ENCODE data around the gene CHST8. TPM values are rescaled to one million over a fixed set of nuclear protein-coding genes. Genes with fewer than 3 reads are reported as not detected.

The CHST8 gene
- total RNA-seq, 1 donor from 2014 or later, result not detected

DNA sequence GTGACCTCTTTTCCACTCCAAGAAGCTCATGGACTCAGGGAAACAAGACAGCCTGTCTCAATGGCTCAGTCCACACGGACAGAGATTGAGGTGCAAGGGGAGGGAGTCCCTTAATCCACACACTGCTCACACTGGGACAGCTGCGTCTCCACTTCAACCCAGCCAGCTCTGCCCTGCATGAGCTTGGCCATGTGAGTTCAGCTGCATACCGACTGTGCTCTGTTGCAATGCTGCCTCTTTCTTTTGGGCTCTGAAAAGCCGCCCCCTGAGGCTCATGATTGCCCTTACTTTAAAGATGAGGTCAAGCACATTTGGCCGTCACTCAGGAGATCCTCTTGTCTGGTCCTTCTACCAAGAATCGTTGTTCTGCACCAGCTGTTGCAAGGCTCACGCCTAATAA, 110.1 kb downstream of the CHST8 start:
- Histone ChIP-seq H3K4me3 (ENCODE audit: low read depth, low read length) (no peak overlapping the region), H3K27me3 (ENCODE audit: control insufficient read depth, insufficient read depth, low read length) (no peaks in the 10 kb centered on the region), H3K36me3 (ENCODE audit: control insufficient read depth, insufficient read depth, low read length) (no peaks in the 10 kb centered on the region)
- no peak for DNase-seq (ENCODE audit: low read depth)
- TF ChIP-seq, protein P1, sequence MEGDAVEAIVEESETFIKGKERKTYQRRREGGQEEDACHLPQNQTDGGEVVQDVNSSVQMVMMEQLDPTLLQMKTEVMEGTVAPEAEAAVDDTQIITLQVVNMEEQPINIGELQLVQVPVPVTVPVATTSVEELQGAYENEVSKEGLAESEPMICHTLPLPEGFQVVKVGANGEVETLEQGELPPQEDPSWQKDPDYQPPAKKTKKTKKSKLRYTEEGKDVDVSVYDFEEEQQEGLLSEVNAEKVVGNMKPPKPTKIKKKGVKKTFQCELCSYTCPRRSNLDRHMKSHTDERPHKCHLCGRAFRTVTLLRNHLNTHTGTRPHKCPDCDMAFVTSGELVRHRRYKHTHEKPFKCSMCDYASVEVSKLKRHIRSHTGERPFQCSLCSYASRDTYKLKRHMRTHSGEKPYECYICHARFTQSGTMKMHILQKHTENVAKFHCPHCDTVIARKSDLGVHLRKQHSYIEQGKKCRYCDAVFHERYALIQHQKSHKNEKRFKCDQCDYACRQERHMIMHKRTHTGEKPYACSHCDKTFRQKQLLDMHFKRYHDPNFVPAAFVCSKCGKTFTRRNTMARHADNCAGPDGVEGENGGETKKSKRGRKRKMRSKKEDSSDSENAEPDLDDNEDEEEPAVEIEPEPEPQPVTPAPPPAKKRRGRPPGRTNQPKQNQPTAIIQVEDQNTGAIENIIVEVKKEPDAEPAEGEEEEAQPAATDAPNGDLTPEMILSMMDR (IDR thresholded peaks at IDR 0.05; ENCODE audit: insufficient read depth, low read length, poor library complexity, severe bottlenecking), result no peak

DNA sequence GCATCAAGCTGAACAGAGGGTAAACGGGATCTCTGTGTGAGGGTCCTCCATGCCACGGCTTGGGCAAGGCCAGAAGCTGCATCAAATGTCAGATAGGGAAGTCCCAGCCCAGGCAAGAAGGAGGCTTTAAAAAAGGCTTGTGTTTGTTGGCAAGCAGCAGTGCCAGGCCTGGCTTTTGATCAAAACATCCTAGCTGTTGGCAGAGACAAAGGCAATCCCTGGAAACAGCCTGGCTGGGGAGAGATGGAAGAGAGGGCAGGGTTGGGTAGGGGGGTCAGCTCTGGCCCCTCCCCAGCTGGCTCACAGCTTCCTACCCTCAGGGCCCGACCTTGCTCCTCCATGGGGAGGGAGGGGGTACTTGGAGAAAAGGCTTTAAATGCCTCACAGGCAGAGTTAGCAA, 113.2 kb downstream of the CHST8 start:
- Histone ChIP-seq H3K27me3 (ENCODE audit: control insufficient read depth, insufficient read depth, low read length) (no peaks in the 10 kb centered on the region), H3K36me3 (ENCODE audit: control insufficient read depth, insufficient read depth, low read length) (no peaks in the 10 kb centered on the region), H3K4me3 (ENCODE audit: low read depth, low read length) (no peak overlapping the region)
- DNase-seq (ENCODE audit: low read depth), result no peak
- TF ChIP-seq, protein P1 (IDR thresholded peaks at IDR 0.05; ENCODE audit: insufficient read depth, low read length, poor library complexity, severe bottlenecking), result no peak

DNA sequence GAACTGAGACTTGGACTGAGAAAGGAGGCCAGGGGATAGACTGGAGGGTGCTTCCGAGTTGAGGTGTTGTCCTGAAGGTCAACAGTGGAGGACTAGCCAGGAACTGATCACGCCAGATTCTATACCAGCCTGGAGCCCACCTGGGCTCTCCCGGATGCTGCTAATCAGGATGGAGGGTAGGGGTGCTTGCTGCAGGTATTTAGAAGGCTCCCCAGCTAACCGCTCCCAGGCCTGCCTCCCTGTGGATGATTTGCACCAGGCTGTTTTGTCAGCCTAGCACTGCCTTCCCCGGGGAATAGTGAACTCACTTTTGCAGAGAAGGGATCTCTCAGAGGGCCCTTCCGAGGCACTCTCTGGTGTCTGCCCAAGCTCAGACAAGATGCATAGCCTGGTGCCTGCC, 114.4 kb downstream of the CHST8 start:
- no peaks in the 10 kb centered on the region for H3K36me3 ChIP-seq (ENCODE audit: control insufficient read depth, insufficient read depth, low read length)
- H3K27me3 ChIP-seq (ENCODE audit: control insufficient read depth, insufficient read depth, low read length), result no peaks in the 10 kb centered on the region
- TF ChIP-seq, protein P1 (IDR thresholded peaks at IDR 0.05; ENCODE audit: insufficient read depth, low read length, poor library complexity, severe bottlenecking), result no peak

DNA sequence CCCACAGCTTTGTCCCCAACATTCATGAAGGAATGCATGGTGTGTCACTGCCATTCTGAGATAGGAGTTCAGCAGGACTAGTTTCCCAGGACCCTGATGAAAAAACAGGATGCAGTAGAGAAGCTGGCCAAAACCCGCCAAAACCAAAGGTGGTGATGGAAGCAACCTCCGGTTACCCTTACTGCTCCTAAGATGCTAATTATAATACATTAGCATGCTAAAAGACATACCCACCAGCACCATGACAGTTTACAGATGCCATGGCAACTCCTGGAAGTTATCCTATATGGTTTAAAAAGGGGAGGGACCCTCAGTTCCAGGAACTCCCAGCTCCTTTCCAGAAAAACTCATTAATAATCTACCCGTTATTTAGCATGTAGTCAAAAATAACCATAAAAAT, 115.0 kb downstream of the CHST8 start:
- Histone ChIP-seq H3K36me3 (ENCODE audit: control insufficient read depth, insufficient read depth, low read length) (no peaks in the 10 kb centered on the region), H3K27me3 (ENCODE audit: control insufficient read depth, insufficient read depth, low read length) (no peaks in the 10 kb centered on the region), H3K4me3 (ENCODE audit: low read depth, low read length) (no peak overlapping the region)
- TF ChIP-seq, protein P1 (IDR thresholded peaks at IDR 0.05; ENCODE audit: insufficient read depth, low read length, poor library complexity, severe bottlenecking), result no peak
- DNase-seq (ENCODE audit: low read depth), result no peak

More for the DNA sequence above, 114.4 kb downstream of the CHST8 start:
- no peak overlapping the region for H3K4me3 ChIP-seq (ENCODE audit: low read depth, low read length)
- DNase-seq (ENCODE audit: low read depth), result no peak

DNA sequence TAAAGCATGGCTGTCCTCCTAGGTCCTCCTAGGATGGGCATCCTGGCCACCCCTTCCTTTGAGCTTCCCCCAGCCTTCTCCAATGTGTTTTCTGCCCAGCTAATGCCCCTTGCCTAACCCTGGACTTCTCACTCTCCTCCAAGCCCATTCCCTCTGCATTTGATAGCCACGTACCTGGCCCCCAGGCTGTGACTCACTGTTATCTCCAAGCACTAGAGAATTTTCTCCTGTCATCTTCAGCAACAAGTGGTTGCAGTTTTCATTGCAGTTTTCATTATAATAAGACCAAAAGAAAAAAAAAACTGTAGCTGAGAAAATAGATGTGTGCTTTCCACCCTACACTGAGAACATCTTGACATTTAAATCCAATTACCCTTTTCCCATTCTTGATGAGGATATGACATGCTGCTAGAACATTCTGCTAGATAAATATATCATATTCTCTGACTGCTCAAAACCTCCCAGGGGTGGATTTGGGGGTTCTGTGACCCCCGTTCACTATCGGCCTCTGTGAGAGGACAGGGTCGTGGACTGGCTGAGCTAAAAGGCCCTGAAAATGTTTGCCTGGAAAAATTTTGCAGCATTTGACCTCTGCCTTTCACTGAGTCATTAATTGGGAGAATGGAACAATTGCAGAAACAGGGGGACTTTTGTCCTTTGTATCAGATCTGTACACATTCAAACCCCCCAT, 116.1 kb downstream of the CHST8 start:
- TF ChIP-seq, protein P1 (IDR thresholded peaks at IDR 0.05; ENCODE audit: insufficient read depth, low read length, poor library complexity, severe bottlenecking), result no peak
- no peaks in the 10 kb centered on the region for H3K27me3 ChIP-seq (ENCODE audit: control insufficient read depth, insufficient read depth, low read length)
- H3K36me3 ChIP-seq (ENCODE audit: control insufficient read depth, insufficient read depth, low read length), result no peaks in the 10 kb centered on the region
- H3K4me3 ChIP-seq (ENCODE audit: low read depth, low read length), result no peak overlapping the region
- no peak for DNase-seq (ENCODE audit: low read depth)

Data from kidney epithelial cell (primary cell).